Neural cell (in vitro differentiated cells): ENCODE measurements around the gene POPDC2. TPM values are rescaled to one million over a fixed set of nuclear protein-coding genes. Genes with fewer than 3 reads are reported as not detected.

Experiments used
- H2AFZ ChIP-seq: fragments of 200-600, 300-800 bp; sonication (generic), shearing (Covaris generic); 2 replicates; pipeline ENCODE4 v1.6.0; 2014; ENCODE audit warnings: low read depth, mild to moderate bottlenecking, antibody characterized with exemption, low read length, moderate library complexity
- H3F3A ChIP-seq: fragments of 200-600 bp; shearing (Covaris generic); 2 replicates; pipeline ENCODE4 v1.6.1; 2016; ENCODE audit warnings: mild to moderate bottlenecking, moderate library complexity, mixed read lengths, antibody characterized with exemption, low read length; ENCODE audit not compliant: insufficient read depth, poor library complexity, severe bottlenecking
- H3K27ac ChIP-seq: fragments of 200-600, 300-800 bp; sonication (generic), shearing (Covaris generic); 2 replicates; pipeline ENCODE4 v1.5.1; 2014; ENCODE audit warnings: mild to moderate bottlenecking, low read length, moderate library complexity
- H3K27me3 ChIP-seq: fragments of 300-800, 200-600 bp; sonication (generic), shearing (Covaris generic); 2 replicates; pipeline ENCODE4 v1.6.0; 2014; ENCODE audit warnings: mild to moderate bottlenecking, low read depth, low read length, moderate library complexity; ENCODE audit not compliant: insufficient read depth
- H3K36me3 ChIP-seq: fragments of 300-800, 200-600 bp; sonication (generic), shearing (Covaris generic); 2 replicates; pipeline ENCODE4 v1.5.1; 2014; ENCODE audit warnings: mild to moderate bottlenecking, antibody characterized with exemption, low read length, moderate library complexity; ENCODE audit not compliant: insufficient read depth
- H3K4me2 ChIP-seq: fragments of 300-800, 200-600 bp; sonication (generic), shearing (Covaris generic); 2 replicates; pipeline ENCODE4 v1.6.0; 2014; ENCODE audit warnings: mild to moderate bottlenecking, low read length
- H3K4me3 ChIP-seq: fragments of 300-800, 200-600 bp; sonication (generic), shearing (Covaris generic); 2 replicates; pipeline ENCODE4 v1.5.1; 2014; ENCODE audit warnings: mild to moderate bottlenecking, low read length, moderate library complexity
- H3K79me2 ChIP-seq: fragments of 200-600 bp; shearing (Covaris generic); replicated peaks from 2 replicates; pipeline ENCODE4 v1.6.0; 2014; ENCODE audit warnings: mild to moderate bottlenecking, low read length, moderate library complexity; ENCODE audit not compliant: insufficient read depth
- H3K9ac ChIP-seq: fragments of 300-800, 200-600 bp; sonication (generic), shearing (Covaris generic); 2 replicates; pipeline ENCODE4 v1.6.1; 2016; ENCODE audit warnings: mild to moderate bottlenecking, low read length, mixed read lengths
- H3K9me2 ChIP-seq: fragments of 200-600 bp; shearing (Covaris generic); 2 replicates; pipeline ENCODE4 v1.6.1; 2016; ENCODE audit warnings: mild to moderate bottlenecking, low read length, mixed read lengths; ENCODE audit not compliant: insufficient read depth
- H3K9me3 ChIP-seq: fragments of 200-600, 300-800 bp; sonication (generic), shearing (Covaris generic); 2 replicates; pipeline ENCODE4 v1.6.1; 2016; ENCODE audit warnings: mild to moderate bottlenecking, mixed run types, low read length, moderate library complexity, mixed read lengths
- H4K20me1 ChIP-seq: fragments of 200-600 bp; shearing (Covaris generic); 2 replicates; pipeline ENCODE4 v1.6.1; 2016; ENCODE audit warnings: mild to moderate bottlenecking, mixed run types; ENCODE audit not compliant: insufficient read depth
- CTCF ChIP-seq: fragments of 450-650 bp; IDR thresholded peaks from 2 replicates; pipeline ENCODE4 v1.5.1; 2014; ENCODE audit warnings: antibody characterized with exemption, mild to moderate bottlenecking, moderate library complexity; ENCODE audit not compliant: poor library complexity, severe bottlenecking
- EP300 ChIP-seq: fragments of 450-650 bp; conservative IDR thresholded peaks from 2 replicates; pipeline ENCODE4 v1.6.1; 2014; ENCODE audit warnings: antibody characterized with exemption, mild to moderate bottlenecking, moderate library complexity; ENCODE audit not compliant: poor library complexity, severe bottlenecking
- EZH2 ChIP-seq: fragments of 200-600, 300-800 bp; shearing (Covaris generic), sonication (generic); IDR thresholded peaks from 2 replicates; pipeline ENCODE4 v1.6.1; 2014; ENCODE audit warnings: antibody characterized with exemption, low read length, borderline replicate concordance, mild to moderate bottlenecking; ENCODE audit not compliant: insufficient read depth, poor library complexity, severe bottlenecking
- MXI1 ChIP-seq: fragments of 450-650 bp; conservative IDR thresholded peaks from 2 replicates; pipeline ENCODE4 v1.6.1; 2014; ENCODE audit warnings: antibody characterized with exemption, mild to moderate bottlenecking; ENCODE audit not compliant: poor library complexity, severe bottlenecking
- POLR2AphosphoS5 ChIP-seq: IDR thresholded peaks from 2 replicates; pipeline ENCODE4 v1.6.1; 2012
- RAD21 ChIP-seq: fragments of 450-650 bp; conservative IDR thresholded peaks from 2 replicates; pipeline ENCODE4 v1.6.1; 2014; ENCODE audit warnings: antibody characterized with exemption, mild to moderate bottlenecking, moderate library complexity
- REST ChIP-seq: IDR thresholded peaks from 2 replicates; pipeline ENCODE4 v1.6.1; 2012; ENCODE audit warnings: borderline replicate concordance
- SMC3 ChIP-seq: fragments of 450-650 bp; conservative IDR thresholded peaks from 2 replicates; pipeline ENCODE4 v1.6.1; 2014; ENCODE audit warnings: antibody characterized with exemption, mild to moderate bottlenecking, moderate library complexity; ENCODE audit not compliant: poor library complexity
- TAF1 ChIP-seq: IDR thresholded peaks from 2 replicates; pipeline ENCODE4 v1.6.1; 2012; ENCODE audit warnings: low read depth
- polyA plus RNA-seq: library from polyadenylated mRNA; depleted of rRNA; stranded (reverse); fragments of >200 nt; gene quantifications from 2 replicates; pipeline ENCODE4 v1.2.3, GENCODE V29; 2014

POPDC2 gene
- polyA plus RNA-seq, 1 donor from 2014 or later: 3.4 TPM

GRCh38 chr3:119673875-119674274 lies 13.5 kb upstream of the POPDC2 start:
- no peak overlapping the region for H2AFZ ChIP-seq
- H4K20me1 ChIP-seq: no peaks in the 10 kb centered on the region
- H3K27ac ChIP-seq: no peak overlapping the region
- TF ChIP-seq EZH2: no peak
- no peak for TF ChIP-seq TAF1
- no peak for TF ChIP-seq REST
- TF ChIP-seq EP300: no peak
- TF ChIP-seq SMC3: no peak
- TF ChIP-seq CTCF: no peak
- TF ChIP-seq RAD21: no peak
- no peak for TF ChIP-seq POLR2AphosphoS5
- no peak for TF ChIP-seq MXI1
- H3K4me3 ChIP-seq: no peak overlapping the region
- H3K27me3 ChIP-seq: no peaks in the 10 kb centered on the region
- no peak overlapping the region for H3K4me2 ChIP-seq
- H3K9me3 ChIP-seq: no peaks in the 10 kb centered on the region
- H3K79me2 ChIP-seq: peaks cover 15% of the 10 kb centered on the region
- no peaks in the 10 kb centered on the region for H3K9me2 ChIP-seq
- no peaks in the 10 kb centered on the region for H3K36me3 ChIP-seq
- no peaks in the 10 kb centered on the region for H3F3A ChIP-seq
- no peak overlapping the region for H3K9ac ChIP-seq

GRCh38 chr3:119672776-119673175 lies 12.4 kb upstream of the POPDC2 start:
- H3K79me2 ChIP-seq: peaks cover 15% of the 10 kb centered on the region
- no peaks in the 10 kb centered on the region for H3K27me3 ChIP-seq
- no peak overlapping the region for H3K4me2 ChIP-seq
- no peak for TF ChIP-seq REST
- TF ChIP-seq CTCF: no peak
- TF ChIP-seq SMC3: no peak
- no peak for TF ChIP-seq RAD21
- no peak for TF ChIP-seq TAF1
- no peak for TF ChIP-seq EP300
- no peak for TF ChIP-seq POLR2AphosphoS5
- no peak for TF ChIP-seq EZH2
- TF ChIP-seq MXI1: no peak
- no peak overlapping the region for H3K27ac ChIP-seq
- H3K9me3 ChIP-seq: no peaks in the 10 kb centered on the region
- H3K9me2 ChIP-seq: no peaks in the 10 kb centered on the region
- H3F3A ChIP-seq: no peaks in the 10 kb centered on the region
- no peak overlapping the region for H3K9ac ChIP-seq
- no peaks in the 10 kb centered on the region for H3K36me3 ChIP-seq
- no peaks in the 10 kb centered on the region for H4K20me1 ChIP-seq
- H2AFZ ChIP-seq: no peak overlapping the region
- no peak overlapping the region for H3K4me3 ChIP-seq
